ENCODE results near the gene FAM209A.

DNA sequence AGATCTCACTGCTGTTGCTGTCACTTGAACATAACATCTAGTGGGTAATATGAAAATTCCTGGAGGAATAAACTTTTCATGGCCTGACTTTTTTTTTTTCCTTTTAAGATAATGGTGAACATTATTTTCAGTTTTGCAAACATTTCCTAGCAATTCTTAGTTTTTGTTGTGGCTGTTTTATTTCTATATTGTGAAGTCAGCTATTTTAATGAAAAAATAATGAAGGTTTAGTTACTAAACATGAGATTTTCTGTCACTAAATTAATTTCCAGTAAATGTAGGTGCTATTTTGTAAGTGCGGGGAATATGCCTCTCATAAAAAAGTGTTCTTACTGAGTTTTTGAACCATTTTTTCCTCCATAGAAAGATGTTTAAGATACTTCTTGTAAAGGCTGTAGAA is 23.4 kb upstream of the FAM209A start:
- TF ChIP-seq, protein P1, sequence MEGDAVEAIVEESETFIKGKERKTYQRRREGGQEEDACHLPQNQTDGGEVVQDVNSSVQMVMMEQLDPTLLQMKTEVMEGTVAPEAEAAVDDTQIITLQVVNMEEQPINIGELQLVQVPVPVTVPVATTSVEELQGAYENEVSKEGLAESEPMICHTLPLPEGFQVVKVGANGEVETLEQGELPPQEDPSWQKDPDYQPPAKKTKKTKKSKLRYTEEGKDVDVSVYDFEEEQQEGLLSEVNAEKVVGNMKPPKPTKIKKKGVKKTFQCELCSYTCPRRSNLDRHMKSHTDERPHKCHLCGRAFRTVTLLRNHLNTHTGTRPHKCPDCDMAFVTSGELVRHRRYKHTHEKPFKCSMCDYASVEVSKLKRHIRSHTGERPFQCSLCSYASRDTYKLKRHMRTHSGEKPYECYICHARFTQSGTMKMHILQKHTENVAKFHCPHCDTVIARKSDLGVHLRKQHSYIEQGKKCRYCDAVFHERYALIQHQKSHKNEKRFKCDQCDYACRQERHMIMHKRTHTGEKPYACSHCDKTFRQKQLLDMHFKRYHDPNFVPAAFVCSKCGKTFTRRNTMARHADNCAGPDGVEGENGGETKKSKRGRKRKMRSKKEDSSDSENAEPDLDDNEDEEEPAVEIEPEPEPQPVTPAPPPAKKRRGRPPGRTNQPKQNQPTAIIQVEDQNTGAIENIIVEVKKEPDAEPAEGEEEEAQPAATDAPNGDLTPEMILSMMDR (optimal IDR thresholded peaks at IDR 0.05 in 1 of 3, IDR thresholded peaks at IDR 0.05 in 1 of 3, conservative IDR thresholded peaks at IDR 0.05 in 1 of 3; ENCODE audit: extremely low read depth in 1 of 3, insufficient read depth in 2 of 3, low read length in 3 of 3): no peak
- no peak for TF ChIP-seq EZH2 (IDR thresholded peaks at IDR 0.05; ENCODE audit: low read length)

All from keratinocyte (primary cell).